Ishikawa (cell line): ENCODE results near the gene SLC8A1.

ENCODE experiments used
- CEBPB ChIP-seq: IDR thresholded peaks from 2 replicates; pipeline ENCODE4 v1.6.1; 2012
- CREB1 ChIP-seq: IDR thresholded peaks from 2 replicates; pipeline ENCODE4 v1.6.1; 2012; ENCODE audit warnings: low read depth
- EGR1 ChIP-seq: IDR thresholded peaks from 2 replicates; pipeline ENCODE4 v1.6.1; 2012
- EP300 ChIP-seq: IDR thresholded peaks from 2 replicates; pipeline ENCODE4 v1.6.1; 2012; ENCODE audit warnings: borderline replicate concordance
- FOXM1 ChIP-seq: IDR thresholded peaks from 2 replicates; pipeline ENCODE4 v1.6.1; 2012; ENCODE audit warnings: low read depth, borderline replicate concordance
- MAX ChIP-seq: IDR thresholded peaks from 2 replicates; pipeline ENCODE4 v1.6.1; 2012
- NFIC ChIP-seq: IDR thresholded peaks from 2 replicates; pipeline ENCODE4 v1.6.1; 2012
- RAD21 ChIP-seq: IDR thresholded peaks from 2 replicates; pipeline ENCODE4 v1.6.1; 2012; ENCODE audit warnings: low read depth
- TAF1 ChIP-seq: IDR thresholded peaks from 2 replicates; pipeline ENCODE4 v1.6.1; 2012; ENCODE audit warnings: low read depth, mild to moderate bottlenecking
- TCF12 ChIP-seq: IDR thresholded peaks from 2 replicates; pipeline ENCODE4 v1.6.1; 2012; ENCODE audit warnings: low read depth
- TEAD4 ChIP-seq: IDR thresholded peaks from 2 replicates; pipeline ENCODE4 v1.6.1; 2012
- USF1 ChIP-seq: IDR thresholded peaks from 2 replicates; pipeline ENCODE4 v1.6.1; 2012
- YY1 ChIP-seq: IDR thresholded peaks from 2 replicates; pipeline ENCODE4 v1.6.1; 2012; ENCODE audit warnings: low read depth
- ZBTB7A ChIP-seq: IDR thresholded peaks from 2 replicates; pipeline ENCODE4 v1.6.1; 2012; ENCODE audit warnings: low read depth
- TF ChIP-seq, protein P1 (sequence below): IDR thresholded peaks from 2 replicates; pipeline ENCODE4 v1.6.1; 2012; ENCODE audit warnings: low read depth, mild to moderate bottlenecking

Gene SLC8A1

DNA sequence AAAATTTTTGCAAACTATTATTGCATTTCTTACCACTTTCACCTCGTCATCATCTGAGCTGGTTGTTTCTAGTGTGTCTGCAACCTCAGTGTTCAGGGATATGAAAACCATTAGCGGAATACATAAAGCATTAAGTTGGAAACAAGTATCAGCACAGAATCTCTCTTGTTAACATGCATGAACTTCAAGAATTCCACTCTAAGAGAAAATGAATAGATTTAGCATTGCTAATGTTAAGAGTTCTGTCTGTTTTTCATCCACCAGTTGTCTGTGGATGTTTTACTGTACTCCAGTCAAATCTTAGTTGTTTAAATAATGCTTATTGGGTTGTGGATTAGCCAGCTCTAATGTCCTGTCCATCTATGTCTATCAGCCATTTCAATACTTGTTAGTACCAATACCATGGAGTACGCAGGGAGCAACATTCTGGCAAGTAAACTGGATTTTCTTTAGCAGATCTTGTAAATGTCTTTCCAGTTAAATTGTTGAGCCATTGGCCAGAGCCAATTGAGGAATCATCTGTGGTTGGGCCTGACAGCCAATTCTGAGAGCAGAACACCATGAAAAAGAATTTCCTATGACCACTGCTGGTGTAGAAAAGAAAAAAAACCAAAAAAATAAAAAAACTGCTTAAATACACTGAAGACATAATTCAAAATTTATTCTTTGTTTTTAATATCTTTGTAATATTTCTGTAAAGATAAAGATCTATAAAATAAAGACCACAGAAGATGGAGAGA is 82.5 kb downstream of the SLC8A1 start:
- TF ChIP-seq RAD21 (no peak), NFIC (no peak), TEAD4 (no peak)

DNA sequence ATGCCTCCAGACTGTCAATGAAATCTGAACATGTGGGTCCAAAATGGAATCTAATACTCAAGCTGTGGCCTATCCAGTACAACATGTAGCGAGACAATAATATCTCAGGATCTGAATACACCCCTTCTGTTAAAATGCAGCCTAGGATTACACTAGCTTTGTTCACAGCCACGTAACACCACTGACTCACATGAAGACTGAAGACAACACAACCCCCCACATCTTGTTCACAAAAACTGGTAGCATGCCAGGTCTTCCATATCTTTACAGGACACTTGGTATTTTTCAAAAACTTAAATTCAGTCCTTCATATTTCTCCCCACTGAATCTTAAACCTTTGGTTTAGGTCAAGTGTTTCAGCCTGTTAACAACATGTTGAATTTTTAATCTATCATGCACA is 84.2 kb downstream of the SLC8A1 start:
- no peak for TF ChIP-seq NFIC
- no peak for TF ChIP-seq MAX
- no peak for TF ChIP-seq CREB1
- TF ChIP-seq TEAD4 = no peak
- TF ChIP-seq, protein P1, sequence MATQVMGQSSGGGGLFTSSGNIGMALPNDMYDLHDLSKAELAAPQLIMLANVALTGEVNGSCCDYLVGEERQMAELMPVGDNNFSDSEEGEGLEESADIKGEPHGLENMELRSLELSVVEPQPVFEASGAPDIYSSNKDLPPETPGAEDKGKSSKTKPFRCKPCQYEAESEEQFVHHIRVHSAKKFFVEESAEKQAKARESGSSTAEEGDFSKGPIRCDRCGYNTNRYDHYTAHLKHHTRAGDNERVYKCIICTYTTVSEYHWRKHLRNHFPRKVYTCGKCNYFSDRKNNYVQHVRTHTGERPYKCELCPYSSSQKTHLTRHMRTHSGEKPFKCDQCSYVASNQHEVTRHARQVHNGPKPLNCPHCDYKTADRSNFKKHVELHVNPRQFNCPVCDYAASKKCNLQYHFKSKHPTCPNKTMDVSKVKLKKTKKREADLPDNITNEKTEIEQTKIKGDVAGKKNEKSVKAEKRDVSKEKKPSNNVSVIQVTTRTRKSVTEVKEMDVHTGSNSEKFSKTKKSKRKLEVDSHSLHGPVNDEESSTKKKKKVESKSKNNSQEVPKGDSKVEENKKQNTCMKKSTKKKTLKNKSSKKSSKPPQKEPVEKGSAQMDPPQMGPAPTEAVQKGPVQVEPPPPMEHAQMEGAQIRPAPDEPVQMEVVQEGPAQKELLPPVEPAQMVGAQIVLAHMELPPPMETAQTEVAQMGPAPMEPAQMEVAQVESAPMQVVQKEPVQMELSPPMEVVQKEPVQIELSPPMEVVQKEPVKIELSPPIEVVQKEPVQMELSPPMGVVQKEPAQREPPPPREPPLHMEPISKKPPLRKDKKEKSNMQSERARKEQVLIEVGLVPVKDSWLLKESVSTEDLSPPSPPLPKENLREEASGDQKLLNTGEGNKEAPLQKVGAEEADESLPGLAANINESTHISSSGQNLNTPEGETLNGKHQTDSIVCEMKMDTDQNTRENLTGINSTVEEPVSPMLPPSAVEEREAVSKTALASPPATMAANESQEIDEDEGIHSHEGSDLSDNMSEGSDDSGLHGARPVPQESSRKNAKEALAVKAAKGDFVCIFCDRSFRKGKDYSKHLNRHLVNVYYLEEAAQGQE = no peak
- TF ChIP-seq YY1 = no peak
- TF ChIP-seq CEBPB = no peak
- no peak for TF ChIP-seq TAF1
- TF ChIP-seq EGR1 = no peak
- TF ChIP-seq EP300 = no peak
- no peak for TF ChIP-seq ZBTB7A
- no peak for TF ChIP-seq USF1
- no peak for TF ChIP-seq RAD21
- TF ChIP-seq TCF12 = no peak
- no peak for TF ChIP-seq FOXM1

DNA sequence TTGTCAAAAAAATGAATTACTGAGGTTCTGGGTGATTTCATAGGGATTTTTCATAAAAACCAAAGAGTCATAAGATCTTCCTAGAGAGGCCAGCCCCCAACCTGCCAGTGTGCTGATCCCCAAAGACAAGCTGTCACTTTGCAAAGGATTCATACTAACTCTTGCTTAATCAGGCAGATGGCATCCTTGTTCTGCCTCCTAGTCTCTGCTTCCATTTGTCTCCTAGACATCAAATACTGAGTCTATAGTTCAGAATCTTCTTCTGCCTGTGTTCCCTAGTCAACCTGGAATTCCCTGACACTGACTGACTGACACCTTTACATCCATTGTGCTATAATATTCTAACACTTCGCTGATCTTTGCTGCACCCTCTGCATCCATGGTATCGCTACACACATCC is 84.9 kb downstream of the SLC8A1 start:
- TF ChIP-seq RAD21 (no peak), ZBTB7A (no peak), CREB1 (no peak), USF1 (no peak), CEBPB (no peak), YY1 (no peak), MAX (no peak), FOXM1 (no peak), EGR1 (no peak), TAF1 (no peak), TEAD4 (no peak), EP300 (no peak), TCF12 (no peak)
- TF ChIP-seq, protein P1 = no peak

DNA sequence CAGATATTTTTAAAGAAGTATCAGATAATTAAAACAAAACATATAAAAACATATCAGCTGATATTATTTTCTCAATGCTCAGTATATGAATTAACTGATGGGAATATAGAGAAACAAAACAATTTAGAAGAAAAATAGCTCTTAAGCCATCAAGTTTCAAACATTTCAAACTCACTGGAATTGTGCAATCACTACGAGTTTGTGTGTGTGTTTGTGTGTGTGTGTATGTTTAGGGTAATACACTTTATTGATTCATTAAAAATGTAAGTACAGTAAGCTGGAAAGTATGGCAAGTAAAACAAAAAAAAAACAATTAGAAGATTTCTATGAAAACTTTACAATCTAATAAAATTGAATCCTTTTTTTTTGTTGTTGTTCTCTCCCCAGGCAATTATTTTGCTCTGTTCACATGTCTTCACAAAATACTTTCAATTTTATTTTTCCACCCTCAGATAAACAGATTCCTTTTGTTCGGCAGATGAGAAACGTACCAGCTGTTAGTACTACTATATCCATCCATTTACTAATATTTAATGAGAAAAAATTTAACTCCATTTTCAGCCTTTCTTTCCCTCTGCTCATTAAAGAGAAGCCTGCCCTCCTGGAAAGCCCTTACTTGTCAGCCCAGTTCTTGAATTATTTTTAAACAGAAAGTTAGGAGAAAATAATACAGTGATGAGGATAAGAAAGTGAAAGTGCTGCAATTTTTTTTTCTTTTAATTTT is 87.6 kb downstream of the SLC8A1 start:
- TF ChIP-seq CEBPB (peak; percentile 27; the same call in 1 of the 2 replicates), NFIC (no peak)

DNA sequence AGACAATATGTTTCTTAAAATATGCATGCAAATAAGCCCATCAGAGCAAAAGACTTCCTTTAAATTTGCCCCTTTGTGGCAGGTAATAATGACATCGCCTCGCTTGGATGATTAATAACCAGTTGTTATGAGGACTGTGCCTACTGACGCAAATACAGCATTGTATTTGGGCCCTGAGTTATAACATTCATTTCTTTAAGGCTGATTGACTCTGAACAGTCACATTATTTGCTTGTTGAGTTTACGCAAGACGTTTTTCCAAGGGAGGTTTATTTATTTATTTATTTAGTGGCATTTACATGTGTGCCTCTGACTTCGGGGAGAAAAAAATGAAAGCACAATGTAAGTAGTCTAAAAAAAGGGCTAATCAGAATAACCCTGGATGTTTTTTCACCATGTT is 88.3 kb downstream of the SLC8A1 start:
- no peak for TF ChIP-seq TEAD4
- TF ChIP-seq, protein P1 = no peak
- no peak for TF ChIP-seq YY1
- no peak for TF ChIP-seq TCF12
- TF ChIP-seq NFIC = no peak
- TF ChIP-seq MAX = no peak
- TF ChIP-seq EGR1 = no peak
- no peak for TF ChIP-seq ZBTB7A
- no peak for TF ChIP-seq CREB1
- TF ChIP-seq RAD21 = no peak
- no peak for TF ChIP-seq USF1
- no peak for TF ChIP-seq CEBPB
- TF ChIP-seq EP300 = no peak
- no peak for TF ChIP-seq TAF1
- no peak for TF ChIP-seq FOXM1
